Measurements from ENCODE around the gene ACSL4. TPM values are rescaled to one million over a fixed set of nuclear protein-coding genes. Genes with fewer than 3 reads are reported as not detected.

ACSL4 gene

Small RNA genes within 50 kb of the gene (small RNA-seq; reads per million reads assigned to genes)
- gene AL118496.2 (ENCODE audit: insufficient read depth): not detected
- gene RF00019 (ENCODE audit: insufficient read depth): not detected
